Measurements from ENCODE around the gene LY9.

DNA sequence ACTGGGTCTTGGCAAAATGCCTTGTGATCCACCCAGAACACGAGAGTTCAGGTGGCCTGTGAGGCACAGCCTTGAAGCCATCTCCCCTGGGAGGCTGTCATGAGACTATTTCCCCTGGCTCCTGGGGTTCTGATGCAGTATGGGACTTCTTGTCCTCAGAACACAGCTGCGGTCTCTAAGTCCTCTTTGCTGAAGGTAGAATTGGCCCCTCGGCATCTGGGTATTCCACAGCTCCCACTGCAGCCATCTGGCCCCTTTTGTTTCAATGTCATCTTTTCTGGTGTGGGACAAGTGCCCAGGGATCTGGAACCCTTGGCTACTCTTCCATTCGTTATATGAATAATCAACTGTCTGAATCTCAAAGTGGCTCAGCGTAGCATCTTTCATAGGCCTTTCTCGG, 17.0 kb upstream of the LY9 start:
- TF ChIP-seq, protein P1, sequence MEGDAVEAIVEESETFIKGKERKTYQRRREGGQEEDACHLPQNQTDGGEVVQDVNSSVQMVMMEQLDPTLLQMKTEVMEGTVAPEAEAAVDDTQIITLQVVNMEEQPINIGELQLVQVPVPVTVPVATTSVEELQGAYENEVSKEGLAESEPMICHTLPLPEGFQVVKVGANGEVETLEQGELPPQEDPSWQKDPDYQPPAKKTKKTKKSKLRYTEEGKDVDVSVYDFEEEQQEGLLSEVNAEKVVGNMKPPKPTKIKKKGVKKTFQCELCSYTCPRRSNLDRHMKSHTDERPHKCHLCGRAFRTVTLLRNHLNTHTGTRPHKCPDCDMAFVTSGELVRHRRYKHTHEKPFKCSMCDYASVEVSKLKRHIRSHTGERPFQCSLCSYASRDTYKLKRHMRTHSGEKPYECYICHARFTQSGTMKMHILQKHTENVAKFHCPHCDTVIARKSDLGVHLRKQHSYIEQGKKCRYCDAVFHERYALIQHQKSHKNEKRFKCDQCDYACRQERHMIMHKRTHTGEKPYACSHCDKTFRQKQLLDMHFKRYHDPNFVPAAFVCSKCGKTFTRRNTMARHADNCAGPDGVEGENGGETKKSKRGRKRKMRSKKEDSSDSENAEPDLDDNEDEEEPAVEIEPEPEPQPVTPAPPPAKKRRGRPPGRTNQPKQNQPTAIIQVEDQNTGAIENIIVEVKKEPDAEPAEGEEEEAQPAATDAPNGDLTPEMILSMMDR (IDR thresholded peaks at IDR 0.05), result no peak
- no peak for TF ChIP-seq POLR2A (IDR thresholded peaks at IDR 0.05)
- TF ChIP-seq EP300 (IDR thresholded peaks at IDR 0.05), result no peak

Data from tibial nerve (tissue), 4 donors.